Activated naive CD4-positive, alpha-beta T cell treated with anti-CD3 and anti-CD28 coated beads, Interleukin-2, amount 10 ng/mL, durations not matched to agents 7 days and 5 days (primary cell): ENCODE measurements around the gene VPS13D.
"Not testable (repeated sequence)": the region's sequence is repeated elsewhere in the genome, so short reads cannot be mapped to it uniquely, and the experiment has no call there.

Experiments
- CTCF ChIA-PET: fragments of 350-600 bp; sonication (Branson Sonifier 250); formaldehyde crosslinking; loops from one replicate; lab custom pipeline; 2021; ENCODE audit warnings: antibody characterized with exemption; lab: Charles Lee
- DNase-seq: peaks from one replicate; pipeline ENCODE4 v3.0.0-alpha.2; 2020
- H3K27ac Mint-ChIP-seq: one replicate; pipeline ENCODE4 v1.8.0; 2021; ENCODE audit warnings: mild to moderate bottlenecking, moderate library complexity, mixed read lengths
- H3K27me3 Mint-ChIP-seq: one replicate; pipeline ENCODE4 v1.8.0; 2021; ENCODE audit warnings: mild to moderate bottlenecking, mixed read lengths
- H3K36me3 Mint-ChIP-seq: one replicate; pipeline ENCODE4 v1.8.0; 2021; ENCODE audit warnings: mixed read lengths
- H3K4me1 Mint-ChIP-seq: one replicate; pipeline ENCODE4 v1.8.0; 2021; ENCODE audit warnings: mixed read lengths
- H3K4me3 Mint-ChIP-seq: one replicate; pipeline ENCODE4 v1.8.0; 2021; ENCODE audit warnings: mild to moderate bottlenecking, moderate library complexity, mixed read lengths
- H3K9me3 Mint-ChIP-seq: one replicate; pipeline ENCODE4 v1.8.0; 2021; ENCODE audit warnings: mixed read lengths

VPS13D gene

GRCh38 chr1:12371053-12371452 is 141.2 kb downstream of the VPS13D start:
- Mint-ChIP-seq H3K9me3 (no peaks in the 10 kb centered on the region), H3K27me3 (no peaks in the 10 kb centered on the region), H3K4me3 (no peak overlapping the region), H3K27ac (no peak overlapping the region), H3K4me1 (peaks cover 2% of the 10 kb centered on the region), H3K36me3 (peaks cover 51% of the 10 kb centered on the region)
- CTCF ChIA-PET = no interaction called here
- no peak for DNase-seq

- CTCF ChIA-PET = no interaction called here
- no peaks in the 10 kb centered on the region for H3K27me3 Mint-ChIP-seq
- no peak for DNase-seq
- H3K4me1 Mint-ChIP-seq = peaks cover 7% of the 10 kb centered on the region
- H3K36me3 Mint-ChIP-seq = peaks cover 51% of the 10 kb centered on the region
- H3K9me3 Mint-ChIP-seq = no peaks in the 10 kb centered on the region
- H3K4me3 Mint-ChIP-seq = no peak overlapping the region
- no peak overlapping the region for H3K27ac Mint-ChIP-seq
Observed at GRCh38 chr1:12372180-12372579, 142.3 kb downstream of the VPS13D start.

GRCh38 chr1:12372761-12373160 is 142.9 kb downstream of the VPS13D start:
- DNase-seq = no peak
- CTCF ChIA-PET = no interaction called here
- Mint-ChIP-seq H3K4me3 (no peak overlapping the region), H3K4me1 (peaks cover 7% of the 10 kb centered on the region), H3K27ac (no peak overlapping the region), H3K36me3 (peaks cover 51% of the 10 kb centered on the region), H3K27me3 (no peaks in the 10 kb centered on the region), H3K9me3 (no peaks in the 10 kb centered on the region)

- Mint-ChIP-seq H3K27me3 (no peaks in the 10 kb centered on the region), H3K4me1 (peaks cover 7% of the 10 kb centered on the region), H3K36me3 (peaks cover 51% of the 10 kb centered on the region), H3K27ac (peak overlapping the region; percentile 55), H3K4me3 (no peak overlapping the region), H3K9me3 (no peaks in the 10 kb centered on the region)
- CTCF ChIA-PET = no interaction called here
- no peak for DNase-seq
Observed at GRCh38 chr1:12375133-12375829, 145.5 kb downstream of the VPS13D start.

GRCh38 chr1:12376236-12377045 is 146.6 kb downstream of the VPS13D start:
- peaks cover 8% of the 10 kb centered on the region for H3K4me1 Mint-ChIP-seq
- no peak overlapping the region for H3K4me3 Mint-ChIP-seq
- no peak overlapping the region for H3K27ac Mint-ChIP-seq
- H3K36me3 Mint-ChIP-seq = peaks cover 60% of the 10 kb centered on the region
- no peaks in the 10 kb centered on the region for H3K9me3 Mint-ChIP-seq
- H3K27me3 Mint-ChIP-seq = no peaks in the 10 kb centered on the region
- CTCF ChIA-PET = interaction anchor here (0.7 to 1.4 kb wide), 2 partner anchors 9 to 61 kb away, joined by 3 to 7 read pairs; no protein-coding TSS in a partner anchor
- no peak for DNase-seq

GRCh38 chr1:12380326-12381249 is 150.8 kb downstream of the VPS13D start:
- H3K27ac Mint-ChIP-seq = no peak overlapping the region
- peaks cover 68% of the 10 kb centered on the region for H3K36me3 Mint-ChIP-seq
- H3K4me1 Mint-ChIP-seq = peaks cover 40% of the 10 kb centered on the region

GRCh38 chr1:12383001-12383400 is 153.2 kb downstream of the VPS13D start:
- Mint-ChIP-seq H3K9me3 (peaks cover 24% of the 10 kb centered on the region), H3K27me3 (no peaks in the 10 kb centered on the region), H3K36me3 (peaks cover 81% of the 10 kb centered on the region), H3K27ac (no peak overlapping the region), H3K4me1 (peaks cover 49% of the 10 kb centered on the region), H3K4me3 (no peak overlapping the region)
- no peak for DNase-seq
- CTCF ChIA-PET = interaction anchor here (0.6 kb wide), 1 partner anchor 84 kb away, joined by 3 read pairs; no protein-coding TSS in a partner anchor

More at GRCh38 chr1:12380326-12381249, 150.8 kb downstream of the VPS13D start:
- no peak for DNase-seq
- peaks cover 4% of the 10 kb centered on the region for H3K9me3 Mint-ChIP-seq
- no peak overlapping the region for H3K4me3 Mint-ChIP-seq
- CTCF ChIA-PET = no interaction called here
- H3K27me3 Mint-ChIP-seq = no peaks in the 10 kb centered on the region

GRCh38 chr1:12383786-12384185 is 154.0 kb downstream of the VPS13D start:
- H3K36me3 Mint-ChIP-seq = peaks cover 82% of the 10 kb centered on the region
- H3K4me3 Mint-ChIP-seq = no peak overlapping the region
- DNase-seq = no peak
- peaks cover 28% of the 10 kb centered on the region for H3K9me3 Mint-ChIP-seq
- CTCF ChIA-PET = no interaction called here
- H3K4me1 Mint-ChIP-seq = peaks cover 49% of the 10 kb centered on the region
- no peaks in the 10 kb centered on the region for H3K27me3 Mint-ChIP-seq
- H3K27ac Mint-ChIP-seq = peak overlapping the region; percentile 88

GRCh38 chr1:12384836-12385456 is 155.1 kb downstream of the VPS13D start:
- Mint-ChIP-seq H3K9me3 (peaks cover 34% of the 10 kb centered on the region), H3K27ac (peak overlapping the region; percentile 86), H3K27me3 (no peaks in the 10 kb centered on the region), H3K36me3 (peaks cover 84% of the 10 kb centered on the region), H3K4me3 (peak overlapping the region; percentile 51), H3K4me1 (peaks cover 49% of the 10 kb centered on the region)
- DNase-seq = peak; percentile 53
- CTCF ChIA-PET = interaction anchor here (1.0 to 1.4 kb wide), 2 partner anchors 9 to 232 kb away, joined by 3 to 7 read pairs; no protein-coding TSS in a partner anchor

GRCh38 chr1:12386130-12386529 is 156.3 kb downstream of the VPS13D start:
- Mint-ChIP-seq H3K4me3 (peak overlapping the region; percentile 37), H3K27ac (peak overlapping the region; percentile 86), H3K4me1 (peaks cover 52% of the 10 kb centered on the region)

GRCh38 chr1:12387641-12388040 is 157.8 kb downstream of the VPS13D start:
- Mint-ChIP-seq H3K27me3 (no peaks in the 10 kb centered on the region), H3K9me3 (peaks cover 35% of the 10 kb centered on the region), H3K27ac (no peak overlapping the region), H3K36me3 (peaks cover 83% of the 10 kb centered on the region), H3K4me1 (peaks cover 49% of the 10 kb centered on the region), H3K4me3 (no peak overlapping the region)
- no peak for DNase-seq
- CTCF ChIA-PET = interaction anchor here (1.3 kb wide), 1 partner anchor 20 kb away, joined by 3 read pairs; no protein-coding TSS in a partner anchor

More at GRCh38 chr1:12386130-12386529, 156.3 kb downstream of the VPS13D start:
- Mint-ChIP-seq H3K9me3 (peaks cover 34% of the 10 kb centered on the region), H3K36me3 (peaks cover 86% of the 10 kb centered on the region), H3K27me3 (no peaks in the 10 kb centered on the region)
- peak; percentile 46 for DNase-seq
- CTCF ChIA-PET = interaction anchor here (1.3 kb wide), 1 partner anchor 21 kb away, joined by 3 read pairs; no protein-coding TSS in a partner anchor

- Mint-ChIP-seq H3K4me1 (peaks cover 22% of the 10 kb centered on the region), H3K36me3 (peaks cover 78% of the 10 kb centered on the region), H3K9me3 (peaks cover 39% of the 10 kb centered on the region)
- CTCF ChIA-PET, H3K27ac Mint-ChIP-seq, H3K27me3 Mint-ChIP-seq, DNase-seq, H3K4me3 Mint-ChIP-seq: not testable (repeated sequence)
Observed at GRCh38 chr1:12390296-12390695, 160.5 kb downstream of the VPS13D start.
